Measurements from ENCODE around the gene SLAMF1.

The SLAMF1 gene

GRCh38 chr1:160622501-160623226, 24.2 kb downstream of the SLAMF1 start:
- no peak for DNase-seq

DNA sequence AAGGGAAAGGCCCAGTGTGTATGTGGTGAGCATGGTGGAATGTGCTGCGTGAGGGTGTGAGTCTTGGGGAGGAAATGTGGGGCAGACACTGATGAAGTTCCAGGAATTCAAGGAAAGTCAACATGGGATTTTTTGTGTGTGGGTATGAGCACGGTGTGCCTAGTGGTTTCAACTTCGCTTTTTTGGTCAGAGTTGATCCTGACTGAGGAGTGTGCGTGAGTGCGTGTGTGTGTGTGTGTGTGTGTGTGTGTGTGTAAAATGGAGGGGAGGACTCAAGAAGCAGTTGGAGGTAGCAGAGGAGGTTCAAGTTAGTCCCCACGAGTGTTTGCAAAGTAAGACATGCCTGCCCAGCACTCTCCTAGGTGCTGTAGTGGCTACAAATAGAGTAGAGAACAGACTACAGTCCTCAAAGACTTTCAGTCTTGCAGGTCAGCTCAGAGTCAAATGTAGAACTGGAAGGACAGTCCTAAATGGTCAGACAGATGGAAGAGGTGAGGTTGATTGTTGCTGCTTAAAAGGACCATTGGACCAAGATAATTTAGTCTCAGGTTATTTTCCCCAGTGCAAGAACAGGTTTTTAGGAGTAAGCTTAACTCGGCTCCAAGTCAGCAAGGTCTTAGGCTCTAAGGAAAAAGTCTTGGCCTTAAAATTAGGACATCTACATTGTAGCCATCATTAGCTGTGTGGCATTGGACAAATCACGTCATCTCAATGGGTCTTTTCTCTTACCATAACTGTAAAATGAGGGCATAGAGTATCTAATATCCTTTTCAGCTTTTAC, 25.0 kb downstream of the SLAMF1 start:
- DNase-seq, result no peak

DNA sequence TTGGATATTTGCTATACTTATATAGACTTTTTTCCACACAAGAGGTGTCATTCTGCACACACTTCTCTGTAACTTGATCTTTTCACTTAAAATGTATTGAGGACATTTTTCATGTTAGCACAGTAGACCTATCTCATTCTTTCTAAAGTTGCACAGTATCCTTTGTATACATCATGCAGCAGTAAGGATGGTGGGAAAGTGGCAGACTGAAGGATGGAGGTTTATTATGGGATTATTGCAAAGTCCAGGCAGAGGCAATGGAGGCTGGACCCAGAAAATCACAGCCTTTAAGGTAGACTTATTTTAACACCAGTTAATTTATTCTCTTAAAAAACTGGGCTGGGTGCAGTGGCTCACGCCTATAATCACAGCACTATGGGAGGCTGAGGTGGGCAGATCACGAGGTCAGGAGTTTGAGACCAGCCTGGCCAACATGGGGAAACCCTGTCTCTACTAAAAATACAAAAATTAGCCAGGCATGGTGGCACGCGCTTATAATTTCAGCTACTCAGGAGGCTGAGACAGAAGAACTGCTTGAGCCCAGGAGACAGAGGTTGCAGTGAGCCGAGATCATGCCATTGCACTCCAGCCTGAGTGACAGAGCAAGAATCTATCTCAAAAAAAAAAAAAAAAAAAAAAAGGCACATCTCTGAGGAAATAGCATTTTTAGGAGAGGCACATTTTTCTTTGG, 25.8 kb downstream of the SLAMF1 start:
- no peak for DNase-seq

- no peak for DNase-seq
These were observed 27.0 kb downstream of the SLAMF1 start for GRCh38 chr1:160619742-160620277.

DNA sequence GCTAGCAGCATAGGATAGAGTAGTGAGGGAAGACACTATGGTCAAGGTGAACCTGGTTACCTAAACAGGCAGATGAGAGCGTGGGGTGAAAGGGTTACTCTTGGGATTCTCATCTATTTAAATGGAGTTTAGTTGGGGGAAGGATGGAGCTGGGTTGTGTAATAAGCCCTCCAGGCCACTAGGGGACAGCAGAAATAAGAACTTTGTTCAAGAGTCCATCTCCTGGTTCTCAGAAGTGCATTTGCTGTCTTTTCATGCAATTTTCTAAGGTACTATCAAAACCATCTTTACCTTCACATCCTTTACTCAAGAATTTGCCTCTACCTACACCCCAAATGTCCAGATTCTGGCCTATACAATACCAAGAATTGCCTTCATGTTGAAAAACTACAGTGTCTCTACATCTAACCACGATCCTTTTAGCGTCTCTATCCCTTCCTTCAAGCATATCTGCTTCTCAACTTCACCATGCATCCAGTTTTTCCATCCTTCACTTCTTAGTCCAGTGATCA, 28.0 kb downstream of the SLAMF1 start:
- DNase-seq, result no peak

DNA sequence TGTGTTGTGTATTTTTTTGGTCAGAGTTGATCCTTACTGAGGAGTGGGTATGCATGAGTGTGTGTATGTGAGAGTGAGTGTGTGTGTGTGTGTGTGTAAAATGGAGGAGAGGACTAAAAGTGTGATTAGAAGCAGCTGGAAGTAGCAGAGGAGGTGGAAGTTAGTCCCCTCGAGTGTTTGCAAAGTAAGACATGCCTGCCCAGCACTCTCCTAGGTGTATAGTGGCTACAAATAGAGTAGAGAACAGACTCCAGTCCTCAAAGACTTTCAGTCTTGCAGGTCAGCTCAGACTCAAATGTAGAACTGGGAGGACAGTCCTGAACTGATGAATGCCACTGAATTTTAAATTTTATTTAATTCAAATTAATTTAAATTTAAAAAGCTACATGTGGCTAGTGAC, 28.5 kb downstream of the SLAMF1 start:
- no peak for DNase-seq

DNA sequence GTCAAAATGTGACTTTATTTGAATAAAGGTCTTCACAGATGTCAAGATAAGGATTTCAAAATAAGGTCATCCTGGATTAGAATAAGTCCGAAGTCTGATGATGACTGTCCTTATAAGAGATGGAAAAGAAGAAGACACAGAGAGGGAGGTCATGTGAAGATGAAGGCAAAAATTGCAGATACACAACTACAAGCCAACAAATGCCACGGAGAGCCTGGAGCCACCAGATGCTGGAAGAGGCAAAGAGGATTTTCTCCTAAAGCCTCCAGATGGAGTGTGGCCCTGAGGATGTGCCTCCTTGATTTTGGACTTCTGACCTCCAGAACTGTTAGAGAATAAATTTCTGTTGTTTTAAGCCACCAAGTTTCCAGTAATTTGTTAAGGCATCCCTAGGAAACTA, 31.2 kb downstream of the SLAMF1 start:
- no peak for DNase-seq

DNA sequence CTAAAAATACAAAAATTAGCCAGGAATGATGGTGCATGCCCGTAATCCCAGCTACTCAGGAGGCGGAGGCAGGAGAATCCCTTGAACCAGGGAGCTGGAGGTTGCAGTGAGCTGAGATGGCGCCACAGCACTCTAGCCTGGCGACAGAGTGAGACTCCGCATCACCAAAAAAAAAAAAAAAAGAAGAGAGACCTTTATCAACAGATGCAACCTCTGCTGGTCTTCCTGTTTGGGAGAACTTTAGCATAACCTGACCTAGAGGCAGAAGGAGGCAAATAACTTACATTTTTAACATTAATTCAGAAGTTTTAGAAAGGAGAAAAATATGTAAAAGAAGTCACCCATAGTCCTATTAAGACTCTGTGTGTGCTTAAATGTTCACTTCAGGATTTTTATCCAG, 32.4 kb downstream of the SLAMF1 start:
- no peak for DNase-seq

DNA sequence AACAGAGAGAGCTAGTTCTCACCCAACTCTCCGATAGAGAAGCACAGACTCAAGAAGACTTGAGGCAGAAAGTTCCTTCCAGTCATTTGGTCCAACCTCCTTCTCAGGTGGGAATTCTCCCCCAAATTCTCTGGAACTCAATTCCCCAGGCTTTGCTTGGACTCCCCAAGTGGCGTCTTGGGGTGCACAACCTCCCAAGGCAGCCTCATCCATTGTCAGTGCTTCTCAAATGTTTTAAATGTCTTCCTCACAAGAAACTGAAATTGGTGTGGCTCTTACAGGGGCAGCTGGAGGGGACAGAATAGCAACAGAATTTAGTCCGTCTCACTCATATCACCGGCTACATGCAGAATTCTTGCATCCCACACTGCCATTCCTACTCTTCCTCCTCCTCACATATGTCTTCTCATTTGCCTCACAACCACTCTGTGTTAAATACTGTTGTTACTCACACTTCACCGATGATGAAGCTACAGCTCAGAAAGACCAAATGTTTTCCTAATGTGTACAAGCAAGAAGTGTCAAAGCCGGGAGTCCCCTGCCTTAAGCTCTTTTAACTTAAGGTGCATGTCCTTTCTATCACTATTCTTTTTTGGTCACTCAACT, 34.1 kb downstream of the SLAMF1 start:
- no peak for DNase-seq

DNA sequence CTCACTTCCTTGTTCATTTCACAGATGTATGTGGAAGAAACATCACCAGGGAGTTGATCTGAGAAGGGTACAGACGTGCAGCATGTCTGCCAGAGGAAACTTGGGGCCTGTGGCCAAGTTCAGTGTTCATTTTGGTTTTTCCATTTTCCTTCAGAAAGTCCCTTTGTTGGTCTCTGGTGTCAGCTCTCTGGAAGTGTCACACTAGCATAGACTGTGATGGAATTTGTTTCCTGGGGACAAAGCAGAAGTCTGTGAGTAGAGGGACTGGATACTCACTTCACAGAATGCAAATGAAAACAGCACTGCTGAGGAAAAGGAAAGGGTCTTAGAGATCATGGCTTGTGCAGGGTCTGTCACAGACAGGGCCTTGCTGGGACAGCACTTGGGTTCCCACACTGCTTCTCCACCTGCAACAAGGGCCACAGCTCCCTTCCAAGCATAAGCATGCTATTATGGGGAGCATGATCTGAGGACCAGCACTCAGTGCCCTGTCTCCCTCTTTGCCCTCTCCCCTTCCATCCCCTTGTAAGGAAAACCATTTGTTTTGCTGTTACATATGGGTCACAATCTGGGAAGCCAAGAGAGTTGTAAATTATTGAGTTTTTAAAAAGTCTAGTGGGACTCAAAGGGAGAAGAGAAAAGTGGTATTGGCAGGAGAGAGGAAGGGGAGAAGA, 36.1 kb downstream of the SLAMF1 start:
- no peak for DNase-seq

DNA sequence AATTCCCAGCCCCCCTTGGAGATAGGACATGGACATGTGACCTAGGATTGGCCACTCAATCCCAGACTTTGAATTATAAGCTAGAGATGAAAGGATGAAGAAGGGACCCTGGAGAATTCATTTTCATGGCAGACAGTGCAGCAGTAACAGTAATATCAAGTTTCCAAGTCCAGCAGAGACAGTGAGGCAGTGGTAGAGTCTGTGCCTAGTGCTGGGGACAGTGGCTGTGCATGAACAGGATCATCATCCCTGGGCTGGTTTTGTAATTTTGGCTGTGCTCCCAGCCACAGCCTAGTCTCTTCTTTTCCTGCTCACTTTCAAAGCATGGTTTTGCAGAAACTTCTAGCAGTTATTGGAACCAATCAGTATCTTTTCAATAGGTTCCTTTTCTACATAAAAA, 37.9 kb downstream of the SLAMF1 start:
- DNase-seq, result no peak

DNA sequence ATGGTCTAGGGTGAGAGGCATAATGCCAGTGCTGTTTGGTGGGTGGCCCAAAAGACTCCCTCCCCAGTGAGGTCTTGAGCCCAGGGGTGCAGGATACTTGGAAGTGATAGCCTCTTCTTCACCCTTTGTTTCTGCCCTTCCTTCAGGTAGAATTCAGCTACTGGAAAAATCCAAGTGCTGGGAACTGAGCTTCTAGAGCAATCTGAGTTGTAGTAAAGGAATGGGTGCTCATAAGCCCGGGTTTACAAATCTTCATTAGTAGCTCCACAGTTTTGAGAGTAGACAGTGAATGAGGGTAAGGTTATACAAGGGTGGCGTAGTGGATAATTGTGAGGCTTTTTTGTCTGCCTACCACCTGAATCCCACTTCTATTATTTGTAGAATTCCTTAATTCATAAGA, 38.3 kb downstream of the SLAMF1 start:
- DNase-seq, result no peak

- no peak for DNase-seq
These were observed 38.8 kb downstream of the SLAMF1 start for GRCh38 chr1:160608057-160608456.

DNA sequence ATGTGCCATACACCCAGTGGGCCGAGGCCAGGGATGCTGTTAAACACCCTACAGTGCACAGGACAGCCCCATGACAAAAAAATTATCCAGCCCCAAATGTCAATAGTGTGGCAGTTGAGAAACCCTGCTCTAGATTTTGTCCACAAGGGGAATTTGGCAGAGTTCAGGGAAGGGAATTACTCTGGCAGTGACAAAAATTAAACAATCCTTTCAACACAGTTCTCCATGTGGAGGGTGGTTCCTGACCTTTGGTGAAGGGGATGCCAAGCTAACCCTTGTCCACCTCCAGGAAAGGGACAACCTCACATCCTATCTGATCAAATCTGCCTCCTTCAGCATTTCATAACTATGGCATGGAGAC, 39.2 kb downstream of the SLAMF1 start:
- DNase-seq, result no peak

DNA sequence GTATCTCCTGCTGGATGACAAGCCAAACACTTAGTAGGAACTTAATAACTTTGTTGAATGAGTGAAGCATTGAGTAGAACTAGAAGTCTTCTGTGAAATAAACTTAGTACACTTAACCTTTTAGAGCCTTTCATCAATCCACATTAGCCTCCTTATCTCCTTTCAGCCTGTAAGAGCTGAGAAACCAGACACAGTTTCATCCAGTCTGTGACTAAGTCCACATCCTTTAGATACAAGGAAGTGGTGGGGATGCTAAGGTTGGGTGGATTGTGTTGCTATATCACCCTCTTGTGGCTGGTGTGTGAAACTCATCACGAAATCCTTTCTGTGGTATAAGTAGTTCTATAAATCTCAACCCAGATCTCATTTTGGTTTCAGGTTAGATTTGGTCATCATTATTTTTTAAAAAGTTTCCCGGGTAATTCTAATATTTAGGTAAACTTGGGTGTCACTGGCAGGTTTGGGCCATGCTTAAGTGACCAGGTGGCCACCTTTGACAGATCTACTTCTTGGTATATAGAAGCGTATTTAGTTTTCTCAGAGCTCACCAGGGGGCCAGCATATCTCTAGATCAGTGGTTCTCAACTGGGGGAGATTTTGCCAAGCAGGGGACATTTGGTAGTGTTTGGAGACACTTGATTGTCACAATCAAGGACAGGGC, 39.7 kb downstream of the SLAMF1 start:
- no peak for DNase-seq

- no peak for DNase-seq
These were observed 40.2 kb downstream of the SLAMF1 start for GRCh38 chr1:160606611-160607010.

GRCh38 chr1:160605792-160606479, 40.9 kb downstream of the SLAMF1 start:
- DNase-seq, result no peak

DNA sequence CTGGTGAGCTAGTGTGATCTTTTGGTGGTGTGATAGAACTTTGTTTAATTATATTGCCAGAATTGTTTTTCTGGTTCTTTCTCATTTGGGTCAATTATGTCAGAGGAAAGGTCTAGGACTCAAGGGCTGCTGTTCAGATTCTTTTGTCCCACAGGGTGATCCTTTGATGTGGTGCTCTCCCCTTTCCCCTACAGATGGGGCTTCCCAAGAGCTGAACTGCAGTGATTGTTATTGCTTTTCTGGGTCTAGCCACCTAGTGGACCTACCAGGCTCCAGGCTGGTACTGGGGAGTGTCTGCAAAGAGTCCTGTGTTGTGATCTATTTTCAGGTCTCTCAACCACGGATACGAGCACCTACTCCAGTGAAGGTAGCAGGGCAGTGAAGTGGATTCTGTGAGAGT, 41.6 kb downstream of the SLAMF1 start:
- no peak for DNase-seq

- no peak for DNase-seq
These were observed 49.1 kb downstream of the SLAMF1 start for GRCh38 chr1:160597705-160598104.

DNA sequence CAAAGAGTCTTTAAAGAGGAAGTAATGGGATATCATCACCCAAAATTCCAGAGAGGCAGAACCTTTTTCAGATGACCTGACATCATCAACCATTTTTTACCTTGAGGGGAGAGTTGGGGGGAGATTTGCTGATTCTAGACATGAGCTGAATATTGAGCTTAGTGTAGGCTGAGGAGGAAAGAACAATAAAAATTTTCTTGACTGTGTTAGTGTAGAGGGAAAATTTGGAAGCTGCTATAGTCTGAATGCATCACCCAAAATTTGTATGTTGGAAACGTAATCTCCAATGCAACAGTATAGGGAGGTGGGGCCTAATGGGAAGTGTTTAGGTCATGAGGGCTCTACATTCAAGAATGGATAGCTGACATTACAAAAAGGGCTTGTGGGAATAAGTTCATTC, 49.8 kb downstream of the SLAMF1 start:
- no peak for DNase-seq

DNA sequence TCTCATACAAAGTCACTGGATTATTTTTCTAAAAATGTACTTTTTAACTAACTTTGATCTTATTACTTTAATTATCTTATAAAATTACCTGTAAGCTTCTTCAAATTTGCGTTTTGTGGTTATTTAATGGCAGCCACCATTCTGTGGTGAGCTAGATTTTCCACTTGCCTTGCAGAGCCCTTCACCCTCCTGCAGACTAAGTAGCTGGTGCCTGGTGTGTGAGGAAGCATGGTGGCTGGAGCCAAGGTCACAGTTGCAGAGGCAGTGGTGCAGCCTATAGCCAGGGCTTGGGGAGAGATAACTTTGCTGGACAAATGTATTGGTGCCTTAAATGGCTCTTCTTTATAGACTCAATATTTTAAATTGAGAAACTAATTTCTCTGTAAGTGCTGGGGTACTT, 56.4 kb downstream of the SLAMF1 start:
- DNase-seq, result no peak
